IgD-negative memory B cell (primary cell): Measurements from ENCODE around the gene FBXW5. TPM values are rescaled to one million over a fixed set of nuclear protein-coding genes. Genes with fewer than 3 reads are reported as not detected.

Source experiments
- H3K27ac Mint-ChIP-seq, 3 donors: one replicate each; pipeline ENCODE4 v1.8.0; 2020 to 2022; ENCODE audit warnings: mild to moderate bottlenecking in 3 of 3, mixed read lengths in 3 of 3, moderate library complexity in 1 of 3
- H3K27me3 Mint-ChIP-seq: one replicate; pipeline ENCODE4 v1.8.0; 2021; ENCODE audit warnings: mixed read lengths
- H3K36me3 Mint-ChIP-seq: one replicate; pipeline ENCODE4 v1.8.0; 2020; ENCODE audit warnings: mild to moderate bottlenecking, mixed read lengths
- H3K4me1 Mint-ChIP-seq, 3 donors: one replicate each; pipeline ENCODE4 v1.8.0; 2020 to 2022; ENCODE audit warnings: mixed read lengths in 3 of 3, mild to moderate bottlenecking in 1 of 3
- H3K4me3 Mint-ChIP-seq, 4 donors: one replicate each; pipeline ENCODE4 v1.8.0; 2020 to 2022; ENCODE audit warnings: mild to moderate bottlenecking in 4 of 4, mixed read lengths in 4 of 4, moderate library complexity in 3 of 4
- H3K9me3 Mint-ChIP-seq, 3 donors: one replicate each; pipeline ENCODE4 v1.8.0; 2020 to 2021; ENCODE audit warnings: mixed read lengths in 3 of 3, mild to moderate bottlenecking in 1 of 3
- polyA plus RNA-seq: library from polyadenylated mRNA; unstranded; fragments of 300-500 nt; fragmentation: Illumina TruSeq; gene quantifications from one replicate; pipeline ENCODE4 v1.2.3, GENCODE V29; 2021

FBXW5 gene
- polyA plus RNA-seq, 1 donor from 2014 or later, result 108 TPM

DNA sequence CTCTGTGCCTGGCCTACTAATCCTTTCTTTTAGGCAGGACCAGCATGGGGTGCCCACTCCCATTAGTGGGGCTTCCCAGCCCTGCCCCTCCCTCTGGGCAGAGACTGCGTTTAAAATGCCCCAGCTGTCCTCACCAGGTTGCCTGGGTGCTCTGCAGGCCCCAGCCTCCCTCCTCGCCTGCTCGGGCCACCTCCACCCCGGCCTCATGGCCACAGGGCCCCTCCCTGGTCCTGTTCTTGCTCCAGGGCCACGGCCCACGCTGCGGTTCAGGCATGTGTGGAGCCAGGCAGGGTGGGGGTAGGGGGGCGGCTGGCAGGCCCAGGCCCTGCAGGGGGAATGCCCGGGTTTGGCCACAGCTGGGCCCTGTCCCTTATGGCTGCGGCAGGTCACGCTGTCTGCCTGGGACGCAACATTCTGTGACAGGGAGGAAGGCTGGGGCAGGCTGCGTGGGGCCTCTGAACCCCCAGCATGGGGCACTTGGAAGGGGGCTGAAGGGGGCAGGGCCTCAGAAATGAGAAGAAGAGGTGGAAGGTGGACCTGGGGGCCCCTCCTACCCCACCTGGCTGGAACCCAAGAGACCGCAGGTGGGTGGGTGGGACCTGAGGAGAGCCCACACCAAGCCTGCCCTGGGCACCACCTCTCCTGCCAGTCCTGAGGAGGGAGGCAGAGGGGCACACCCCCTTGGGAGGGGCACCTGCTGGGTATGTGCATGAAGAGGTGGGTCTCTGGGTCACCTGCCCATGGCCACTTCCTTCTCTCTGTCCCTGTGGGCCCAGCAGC lies 7.2 kb upstream of the FBXW5 start, which contains the start of gene LCN12:
Gene LCN12, plus strand, starts transcription at position 733 of the 780 bp plus-strand sequence. CDS start 55 bp downstream, outside the sequence.
- Mint-ChIP-seq H3K9me3 (no peaks in the 10 kb centered on the region), H3K36me3 (no peaks in the 10 kb centered on the region), H3K4me1 (peaks cover 0 to 6% (median 4%) of the 10 kb centered on the region in 3 donors), H3K27ac (peak within 1 kb of the TSS in 1 of 3 donors; percentile 39), H3K27me3 (peaks cover 2% of the 10 kb centered on the region), H3K4me3 (peak within 1 kb of the TSS in 1 of 4 donors; percentile 37)

DNA sequence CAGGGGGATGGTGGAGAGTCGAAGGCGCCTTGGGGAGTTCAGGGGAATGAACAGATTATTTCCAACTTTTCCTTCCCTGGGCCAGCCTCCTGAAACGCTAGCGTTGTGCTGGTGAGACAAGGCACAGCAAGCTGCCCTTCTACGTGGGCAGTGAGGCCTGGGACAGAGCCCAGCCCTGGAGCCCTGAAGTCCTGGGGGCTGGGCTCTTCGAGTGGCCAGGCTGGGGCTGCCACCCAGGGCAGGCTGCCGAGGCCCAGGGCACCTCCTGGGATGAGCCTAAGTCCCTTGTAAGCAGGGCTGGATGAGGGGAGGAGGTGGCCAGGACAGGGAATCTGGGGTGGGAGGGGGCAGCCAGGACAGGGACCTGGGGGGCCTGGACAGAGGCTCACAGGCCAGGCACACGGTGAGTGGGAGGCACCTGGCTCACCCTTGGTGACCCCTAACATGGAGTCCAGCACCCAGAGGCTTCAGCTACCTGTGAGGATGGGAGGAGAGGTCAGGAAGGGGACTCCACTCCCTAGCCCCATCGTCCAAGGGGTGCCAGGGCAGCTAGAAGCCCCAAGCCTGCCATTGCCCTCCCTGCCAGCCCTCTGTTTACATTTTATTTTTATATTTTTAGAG lies 6.2 kb upstream of the FBXW5 start:
- H3K4me3 Mint-ChIP-seq, result peak overlapping the region; percentile 73 to 92 (median 86)
- H3K27ac Mint-ChIP-seq, result peak overlapping the region; percentile 67 to 82 (median 77)
- H3K27me3 Mint-ChIP-seq, result no peaks in the 10 kb centered on the region
- H3K9me3 Mint-ChIP-seq, result no peaks in the 10 kb centered on the region
- peaks cover 0 to 6% (median 4%) of the 10 kb centered on the region in 3 donors for H3K4me1 Mint-ChIP-seq
- no peaks in the 10 kb centered on the region for H3K36me3 Mint-ChIP-seq

DNA sequence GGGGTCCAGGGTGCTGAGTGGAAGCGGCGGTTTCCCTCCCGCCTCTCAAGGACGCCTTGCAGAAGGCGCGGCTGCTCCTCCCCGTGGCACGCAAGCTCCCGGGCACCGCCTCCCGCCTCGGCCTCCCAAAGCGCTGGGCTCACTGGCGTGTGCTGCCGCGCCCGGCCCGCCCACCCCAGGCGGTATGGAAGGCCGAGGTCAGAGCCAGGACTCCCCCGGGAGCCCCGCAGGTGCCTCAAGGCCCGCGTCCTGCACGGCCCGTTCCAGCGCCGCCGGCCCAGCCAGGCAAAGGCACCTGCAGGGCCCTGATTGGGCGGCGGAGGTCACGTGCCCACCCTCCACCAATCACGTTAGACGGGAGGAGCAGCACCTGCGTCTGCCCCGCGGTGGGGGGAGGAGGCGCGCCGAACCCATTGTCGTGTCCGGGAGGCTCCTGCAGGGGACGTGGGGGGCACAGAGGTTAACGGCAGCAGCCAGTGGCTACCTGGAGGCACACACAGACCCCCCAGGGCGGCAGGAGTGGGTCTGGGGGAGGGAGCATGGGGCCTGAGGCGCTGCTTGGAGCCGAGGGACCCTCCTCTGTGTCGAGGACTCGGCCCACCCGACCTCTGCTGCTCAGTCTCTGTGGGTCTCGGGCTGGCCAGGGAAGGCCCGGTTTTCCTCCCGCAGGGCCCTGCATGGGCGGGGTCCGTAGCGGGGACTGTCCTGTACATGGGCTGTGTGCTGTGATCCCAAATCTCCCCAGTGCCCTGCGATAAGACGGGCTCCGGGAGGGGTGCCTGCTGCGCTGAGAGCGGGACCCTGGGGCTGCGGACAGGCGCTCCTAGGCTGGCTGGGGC lies 5.5 kb upstream of the FBXW5 start:
- no peaks in the 10 kb centered on the region for H3K27me3 Mint-ChIP-seq
- H3K4me3 Mint-ChIP-seq, result peak overlapping the region; percentile 73 to 92 (median 86)
- peak overlapping the region; percentile 67 to 82 (median 77) for H3K27ac Mint-ChIP-seq
- no peaks in the 10 kb centered on the region for H3K36me3 Mint-ChIP-seq
- no peaks in the 10 kb centered on the region for H3K9me3 Mint-ChIP-seq
- H3K4me1 Mint-ChIP-seq, result peaks cover 0 to 6% (median 4%) of the 10 kb centered on the region in 3 donors

DNA sequence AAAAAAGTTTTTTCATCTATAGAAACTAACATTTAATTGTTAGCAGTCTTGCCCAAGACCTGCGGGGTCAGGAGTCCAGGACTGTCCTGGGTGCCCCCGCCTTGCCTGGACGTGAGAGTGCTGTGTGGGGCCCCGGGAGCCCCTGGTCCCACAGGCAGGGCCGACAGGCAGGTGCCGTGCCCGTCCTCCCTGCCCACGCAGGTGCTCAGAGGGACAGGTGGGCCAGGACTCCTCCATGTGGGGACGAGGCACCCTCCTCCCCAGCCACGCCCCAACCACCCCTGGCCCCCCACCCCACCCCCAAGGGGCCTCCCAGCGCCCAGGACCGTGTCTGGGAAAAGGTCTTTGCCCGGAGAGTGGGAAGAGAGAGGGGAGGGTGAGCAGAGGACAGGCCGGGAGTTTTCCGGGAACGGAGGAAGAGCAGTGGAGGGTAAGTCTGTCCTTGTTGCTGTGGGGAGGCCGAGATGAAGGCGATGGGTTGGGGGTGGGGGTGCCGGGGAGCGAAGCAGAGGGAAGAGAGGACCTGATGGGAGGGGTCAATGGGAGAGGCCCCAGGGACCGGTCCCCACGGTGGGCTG lies 4.8 kb upstream of the FBXW5 start:
- H3K4me3 Mint-ChIP-seq, result peak overlapping the region; percentile 75 to 92 (median 85)
- no peaks in the 10 kb centered on the region for H3K36me3 Mint-ChIP-seq
- peaks cover 0 to 8% (median 4%) of the 10 kb centered on the region in 3 donors for H3K4me1 Mint-ChIP-seq
- peak overlapping the region; percentile 39 to 82 (median 77) for H3K27ac Mint-ChIP-seq
- no peaks in the 10 kb centered on the region for H3K9me3 Mint-ChIP-seq
- no peaks in the 10 kb centered on the region for H3K27me3 Mint-ChIP-seq

DNA sequence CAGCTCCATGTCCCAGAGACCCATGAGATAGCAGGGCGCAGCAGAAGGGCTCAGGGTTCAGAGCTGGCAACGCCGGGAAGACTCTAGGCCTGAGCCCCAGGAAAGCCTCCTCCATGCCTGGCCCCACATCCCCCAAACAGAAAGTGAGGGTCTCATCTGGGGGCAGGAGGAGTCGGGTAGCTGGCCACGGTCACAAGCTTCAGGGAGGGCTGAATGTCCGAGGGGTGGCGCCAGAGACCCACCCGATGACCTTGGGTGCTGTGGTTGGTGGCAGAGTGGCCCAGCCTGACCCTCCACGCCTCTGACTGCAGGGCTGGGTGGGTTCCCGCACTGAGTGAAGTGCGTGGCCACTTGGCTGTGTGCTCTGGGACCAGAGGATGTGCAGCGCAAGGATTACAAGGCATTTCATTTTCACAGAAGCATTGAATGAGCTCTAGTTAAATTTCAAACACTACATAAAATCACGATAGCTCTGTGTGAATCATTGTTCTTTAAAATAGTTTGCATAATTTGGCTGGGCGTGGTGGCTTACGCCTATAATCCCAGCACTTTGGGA lies 3.5 kb upstream of the FBXW5 start:
- peak overlapping the region in 2 of 3 donors; percentile 64 to 70 for H3K27ac Mint-ChIP-seq
- H3K9me3 Mint-ChIP-seq, result no peaks in the 10 kb centered on the region
- no peaks in the 10 kb centered on the region for H3K27me3 Mint-ChIP-seq
- H3K4me3 Mint-ChIP-seq, result peak overlapping the region in 3 of 4 donors; percentile 22 to 75 (median 52)
- H3K4me1 Mint-ChIP-seq, result peaks cover 0 to 8% (median 4%) of the 10 kb centered on the region in 3 donors
- no peaks in the 10 kb centered on the region for H3K36me3 Mint-ChIP-seq

DNA sequence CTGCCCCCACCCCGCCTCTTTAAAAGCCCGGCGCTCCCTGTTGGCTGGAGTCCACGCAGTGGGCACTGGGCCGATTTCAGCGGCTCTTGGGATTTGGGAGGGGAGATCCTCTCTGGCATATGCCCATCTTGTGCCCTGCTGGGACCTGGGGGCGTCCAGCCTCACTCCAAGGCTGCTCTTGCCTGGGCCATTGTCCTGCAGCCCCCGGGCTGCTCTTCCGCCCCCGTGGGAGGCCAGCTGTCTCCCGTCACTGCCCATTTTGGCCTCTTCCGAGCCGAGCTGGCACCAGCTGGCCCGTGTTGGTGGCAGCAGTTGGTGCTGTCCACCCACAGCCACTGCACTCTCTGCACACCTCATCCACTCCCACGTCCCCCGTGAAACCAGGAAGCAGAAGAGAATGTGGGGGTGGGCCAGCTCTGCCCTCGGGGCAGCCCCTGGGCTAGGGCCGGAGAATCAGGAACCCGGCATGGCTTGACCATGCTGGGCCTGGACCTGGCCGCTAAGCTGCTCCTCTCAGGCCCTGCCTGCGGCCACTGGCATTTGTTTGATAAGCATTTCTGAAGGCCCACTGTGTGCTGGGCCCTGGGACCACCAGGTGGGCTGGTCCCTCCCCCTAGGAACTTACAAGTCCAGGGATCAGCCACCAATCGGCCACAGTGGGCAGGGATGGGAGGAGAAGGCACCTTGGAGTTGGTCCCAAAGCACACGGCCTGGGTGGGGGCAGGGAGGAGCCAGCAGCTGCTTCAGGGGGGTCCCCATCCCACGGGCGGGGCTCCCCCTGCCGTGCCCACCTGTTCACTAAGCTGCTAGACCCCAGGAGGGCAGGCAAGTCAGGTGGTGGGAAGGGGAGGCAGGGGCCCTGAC lies 2.7 kb upstream of the FBXW5 start:
- H3K36me3 Mint-ChIP-seq, result no peaks in the 10 kb centered on the region
- no peak overlapping the region for H3K27ac Mint-ChIP-seq
- no peaks in the 10 kb centered on the region for H3K27me3 Mint-ChIP-seq
- no peaks in the 10 kb centered on the region for H3K9me3 Mint-ChIP-seq
- H3K4me1 Mint-ChIP-seq, result peaks cover 0 to 8% (median 4%) of the 10 kb centered on the region in 3 donors
- H3K4me3 Mint-ChIP-seq, result no peak overlapping the region

DNA sequence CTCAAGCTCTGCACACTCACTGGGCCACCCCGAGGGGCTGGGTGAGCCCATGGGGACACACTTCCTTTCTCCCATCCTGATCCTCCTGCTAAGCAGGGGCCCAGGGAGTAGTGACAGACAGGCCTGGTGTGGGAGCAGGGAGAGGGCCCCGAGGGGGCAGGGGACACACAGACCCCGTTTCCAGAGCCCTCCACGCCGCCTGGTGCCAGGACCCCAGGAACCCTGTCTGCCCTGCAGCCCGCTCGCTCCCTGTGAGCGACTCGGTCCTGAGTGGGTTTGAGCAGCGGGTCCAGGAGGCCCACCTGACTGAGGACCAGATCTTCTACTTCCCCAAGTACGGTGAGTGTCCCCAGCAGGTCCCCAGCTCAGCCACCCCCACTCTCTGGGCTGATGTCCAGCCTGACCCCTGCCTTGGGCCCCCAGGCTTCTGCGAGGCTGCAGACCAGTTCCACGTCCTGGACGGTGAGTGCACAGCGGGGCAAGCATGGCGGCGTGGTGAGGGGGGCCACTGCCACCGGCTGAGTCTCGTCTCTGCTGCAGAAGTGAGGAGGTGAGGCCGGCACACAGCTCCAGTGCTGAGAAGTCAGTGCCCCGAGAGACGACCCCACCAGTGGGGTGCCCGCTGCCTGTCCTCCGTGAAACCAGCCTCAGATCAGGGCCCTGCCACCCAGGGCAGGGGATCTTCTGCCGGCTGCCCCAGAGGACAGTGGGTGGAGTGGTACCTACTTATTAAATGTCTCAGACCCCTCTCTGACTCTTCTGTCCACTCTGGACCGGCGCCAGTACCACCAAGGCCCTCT lies 1.9 kb upstream of the FBXW5 start:
- H3K27ac Mint-ChIP-seq, result peak overlapping the region in 1 of 3 donors; percentile 46
- no peaks in the 10 kb centered on the region for H3K27me3 Mint-ChIP-seq
- H3K4me3 Mint-ChIP-seq, result peak overlapping the region in 2 of 4 donors; percentile 68 to 76
- no peaks in the 10 kb centered on the region for H3K9me3 Mint-ChIP-seq
- H3K4me1 Mint-ChIP-seq, result peaks cover 0 to 8% (median 4%) of the 10 kb centered on the region in 3 donors
- H3K36me3 Mint-ChIP-seq, result no peaks in the 10 kb centered on the region

DNA sequence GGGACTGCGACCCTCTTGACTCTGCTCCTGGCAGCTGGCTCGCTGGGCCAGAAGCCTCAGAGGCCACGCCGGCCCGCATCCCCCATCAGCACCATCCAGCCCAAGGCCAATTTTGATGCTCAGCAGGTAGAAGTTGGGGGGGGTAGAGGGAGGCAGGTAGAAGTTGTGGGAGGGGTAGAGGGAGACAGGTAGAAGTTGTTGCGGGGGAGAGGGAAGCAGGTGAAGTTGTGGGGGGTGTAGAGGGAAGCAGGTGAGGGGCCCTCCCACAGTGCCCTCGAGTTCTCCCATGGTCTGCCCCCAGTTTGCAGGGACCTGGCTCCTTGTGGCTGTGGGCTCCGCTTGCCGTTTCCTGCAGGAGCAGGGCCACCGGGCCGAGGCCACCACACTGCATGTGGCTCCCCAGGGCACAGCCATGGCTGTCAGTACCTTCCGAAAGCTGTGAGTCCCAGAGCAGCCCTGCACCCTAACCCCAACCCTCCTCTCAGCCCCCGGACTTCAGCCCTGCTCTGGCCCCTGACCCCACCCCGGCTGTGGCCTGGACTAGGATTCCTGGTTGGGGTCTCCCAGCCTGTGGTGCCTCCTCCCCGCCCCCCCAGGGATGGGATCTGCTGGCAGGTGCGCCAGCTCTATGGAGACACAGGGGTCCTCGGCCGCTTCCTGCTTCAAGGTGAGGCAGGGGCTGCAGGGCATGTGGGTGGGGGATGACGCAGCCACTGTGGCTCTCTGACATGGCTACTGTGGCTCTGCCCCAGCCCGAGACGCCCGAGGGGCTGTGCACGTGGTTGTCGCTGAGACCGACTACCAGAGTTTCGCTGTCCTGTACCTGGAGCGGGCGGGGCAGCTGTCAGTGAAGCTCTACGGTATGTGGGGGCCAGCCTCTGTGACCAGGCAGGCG lies 1.0 kb upstream of the FBXW5 start:
- peak overlapping the region in 2 of 3 donors; percentile 46 to 87 for H3K27ac Mint-ChIP-seq
- H3K4me3 Mint-ChIP-seq, result peak overlapping the region in 1 of 4 donors; percentile 76
- H3K36me3 Mint-ChIP-seq, result no peaks in the 10 kb centered on the region
- no peaks in the 10 kb centered on the region for H3K9me3 Mint-ChIP-seq
- H3K4me1 Mint-ChIP-seq, result peaks cover 0 to 8% (median 4%) of the 10 kb centered on the region in 3 donors
- no peaks in the 10 kb centered on the region for H3K27me3 Mint-ChIP-seq

DNA sequence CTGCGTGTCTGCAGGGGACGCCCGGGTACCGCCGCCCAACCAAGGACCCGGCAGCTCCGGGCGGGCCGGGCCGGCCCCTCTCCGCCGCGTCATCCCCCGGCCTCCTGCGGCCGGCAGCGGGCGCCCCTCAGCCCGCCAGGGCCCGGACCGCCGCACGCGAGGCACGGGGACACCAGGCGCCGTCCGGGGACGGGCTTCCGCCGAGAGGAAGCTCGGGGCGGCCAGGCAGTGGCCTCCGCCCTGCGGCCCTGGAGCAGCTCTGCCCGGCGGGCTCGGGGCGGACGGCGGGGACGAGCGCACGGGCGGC lies 373 bp downstream of the FBXW5 start:
- H3K4me1 Mint-ChIP-seq, result peaks cover 0 to 8% (median 1%) of the 10 kb centered on the region in 3 donors
- H3K4me3 Mint-ChIP-seq, result peak overlapping the region; percentile 64 to 87 (median 82)
- peaks cover 1% of the 10 kb centered on the region for H3K36me3 Mint-ChIP-seq
- no peaks in the 10 kb centered on the region for H3K27me3 Mint-ChIP-seq
- no peaks in the 10 kb centered on the region for H3K9me3 Mint-ChIP-seq
- H3K27ac Mint-ChIP-seq, result peak overlapping the region in 1 of 3 donors; percentile 78

DNA sequence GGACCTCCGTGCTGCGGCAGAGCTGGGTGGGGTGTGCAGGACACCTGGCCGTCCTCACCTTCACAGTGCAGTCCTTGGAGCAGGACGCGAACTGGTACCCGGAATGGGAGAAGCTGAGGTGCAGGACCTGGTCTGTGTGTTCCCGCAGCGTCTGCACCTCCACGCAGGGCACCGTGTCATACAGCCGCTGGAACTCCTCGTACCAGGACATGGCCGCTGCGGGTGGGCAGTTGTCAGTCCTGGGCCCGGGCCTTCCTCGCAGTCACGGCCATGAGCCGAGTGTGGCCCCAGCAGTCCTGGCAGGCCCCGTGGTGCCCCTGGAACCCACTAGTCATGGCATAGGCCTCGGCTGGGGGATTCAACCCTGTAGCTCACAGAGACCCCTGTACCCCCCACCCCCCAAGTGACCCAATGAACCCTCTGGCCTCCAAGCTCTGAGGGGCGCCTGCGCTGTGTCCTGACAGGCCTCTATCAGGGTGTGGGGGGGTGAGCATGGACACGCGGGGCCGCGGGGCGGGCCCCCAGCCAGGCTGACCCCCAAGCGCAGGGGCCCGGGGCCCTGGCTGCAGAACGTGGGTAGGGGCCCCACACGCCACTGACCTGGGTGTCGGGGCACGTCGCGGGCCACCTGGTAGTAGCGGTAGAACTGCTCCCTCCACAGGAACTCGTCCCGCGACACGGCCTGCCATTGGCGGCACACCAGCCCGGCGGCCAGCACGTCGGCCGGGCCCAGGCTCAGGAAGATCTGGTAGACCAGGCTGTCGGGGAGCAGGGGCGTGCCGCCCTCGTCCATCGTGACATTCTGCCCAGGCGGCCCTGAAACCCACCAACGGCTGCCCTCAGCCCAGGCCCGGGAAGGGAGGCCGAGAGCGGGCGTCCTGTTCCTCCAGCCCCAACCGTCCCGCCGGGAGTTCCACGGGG lies 987 bp downstream of the FBXW5 start:
- no peaks in the 10 kb centered on the region for H3K9me3 Mint-ChIP-seq
- peaks cover 0 to 10% (median 4%) of the 10 kb centered on the region in 3 donors for H3K4me1 Mint-ChIP-seq
- H3K4me3 Mint-ChIP-seq, result peak overlapping the region; percentile 64 to 87 (median 82)
- no peaks in the 10 kb centered on the region for H3K27me3 Mint-ChIP-seq
- peak overlapping the region in 1 of 3 donors; percentile 78 for H3K27ac Mint-ChIP-seq
- H3K36me3 Mint-ChIP-seq, result peaks cover 3% of the 10 kb centered on the region

DNA sequence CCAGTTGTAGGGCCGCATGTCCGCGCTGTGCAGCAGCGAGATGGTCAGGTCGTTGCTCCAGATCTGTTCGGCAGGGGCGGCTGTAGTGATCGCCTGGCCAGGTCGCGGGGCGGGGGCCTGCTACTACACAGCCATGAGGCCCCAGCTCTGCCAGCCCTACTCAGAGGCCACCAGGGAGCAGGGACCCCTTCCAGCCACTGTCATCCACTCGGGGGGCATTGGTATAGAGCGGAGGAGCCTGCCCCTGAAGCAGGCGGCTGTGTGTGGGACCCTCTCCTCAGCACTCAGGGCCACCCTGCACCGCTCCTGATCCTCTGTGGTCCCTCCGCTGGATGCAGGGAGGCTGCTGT lies 1.7 kb downstream of the FBXW5 start:
- Mint-ChIP-seq H3K27ac (peak overlapping the region in 2 of 3 donors; percentile 28 to 59), H3K4me3 (peak overlapping the region in 1 of 4 donors; percentile 23)

More for the DNA sequence above, 1.7 kb downstream of the FBXW5 start:
- Mint-ChIP-seq H3K36me3 (peaks cover 3% of the 10 kb centered on the region), H3K27me3 (no peaks in the 10 kb centered on the region), H3K9me3 (no peaks in the 10 kb centered on the region), H3K4me1 (peaks cover 0 to 6% (median 4%) of the 10 kb centered on the region in 3 donors)
